ENCODE measurements around the gene CEP85L. TPM values are rescaled to one million over a fixed set of nuclear protein-coding genes. Genes with fewer than 3 reads are reported as not detected.

Gene CEP85L
- total and polyA plus RNA-seq, 2 of the 13 experiments (the other 11 are each of a cell fraction or from before 2014, with no cell fraction given), result 0.44 to 1.7 TPM

DNA sequence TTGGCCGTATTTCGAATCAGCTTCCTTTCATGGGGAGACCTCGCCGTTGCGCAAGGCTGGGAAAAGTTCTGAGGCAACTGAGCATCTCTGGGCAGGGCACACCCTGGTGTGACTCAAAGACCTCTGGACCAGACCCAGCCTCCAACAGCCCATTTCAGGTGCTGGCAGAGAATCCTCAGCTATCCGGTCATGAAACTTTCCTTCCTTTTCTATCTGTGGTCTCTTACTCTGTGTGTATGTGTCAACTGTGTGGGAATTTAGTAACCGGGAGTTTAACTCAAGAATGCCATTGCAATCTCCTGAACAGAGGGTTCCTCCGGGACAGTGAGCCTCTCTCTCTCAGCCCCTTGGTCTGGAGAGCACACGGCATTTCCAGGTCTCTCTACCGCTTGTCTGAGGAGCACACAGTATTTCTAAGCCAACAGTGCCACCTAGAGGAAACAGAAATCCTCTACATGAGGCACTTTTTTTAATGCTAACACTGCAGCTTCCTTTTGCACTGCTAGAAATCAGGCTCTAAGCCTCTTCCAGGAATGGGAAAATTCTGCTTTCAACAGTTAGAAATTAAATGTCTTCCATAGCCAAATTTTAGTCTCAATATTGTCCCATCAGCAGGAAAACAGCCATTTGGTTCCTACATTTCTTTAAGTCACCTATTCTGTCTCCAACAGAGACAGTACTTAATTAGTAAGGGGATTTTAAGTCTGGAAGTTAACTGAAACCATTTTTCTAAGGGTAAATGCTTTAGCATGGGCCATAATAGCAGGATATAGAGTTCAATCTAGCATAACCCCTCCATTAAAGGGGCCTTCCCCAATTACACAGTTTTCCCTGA lies 70.6 kb downstream of the CEP85L start (continued):
- TF ChIP-seq, protein P1, sequence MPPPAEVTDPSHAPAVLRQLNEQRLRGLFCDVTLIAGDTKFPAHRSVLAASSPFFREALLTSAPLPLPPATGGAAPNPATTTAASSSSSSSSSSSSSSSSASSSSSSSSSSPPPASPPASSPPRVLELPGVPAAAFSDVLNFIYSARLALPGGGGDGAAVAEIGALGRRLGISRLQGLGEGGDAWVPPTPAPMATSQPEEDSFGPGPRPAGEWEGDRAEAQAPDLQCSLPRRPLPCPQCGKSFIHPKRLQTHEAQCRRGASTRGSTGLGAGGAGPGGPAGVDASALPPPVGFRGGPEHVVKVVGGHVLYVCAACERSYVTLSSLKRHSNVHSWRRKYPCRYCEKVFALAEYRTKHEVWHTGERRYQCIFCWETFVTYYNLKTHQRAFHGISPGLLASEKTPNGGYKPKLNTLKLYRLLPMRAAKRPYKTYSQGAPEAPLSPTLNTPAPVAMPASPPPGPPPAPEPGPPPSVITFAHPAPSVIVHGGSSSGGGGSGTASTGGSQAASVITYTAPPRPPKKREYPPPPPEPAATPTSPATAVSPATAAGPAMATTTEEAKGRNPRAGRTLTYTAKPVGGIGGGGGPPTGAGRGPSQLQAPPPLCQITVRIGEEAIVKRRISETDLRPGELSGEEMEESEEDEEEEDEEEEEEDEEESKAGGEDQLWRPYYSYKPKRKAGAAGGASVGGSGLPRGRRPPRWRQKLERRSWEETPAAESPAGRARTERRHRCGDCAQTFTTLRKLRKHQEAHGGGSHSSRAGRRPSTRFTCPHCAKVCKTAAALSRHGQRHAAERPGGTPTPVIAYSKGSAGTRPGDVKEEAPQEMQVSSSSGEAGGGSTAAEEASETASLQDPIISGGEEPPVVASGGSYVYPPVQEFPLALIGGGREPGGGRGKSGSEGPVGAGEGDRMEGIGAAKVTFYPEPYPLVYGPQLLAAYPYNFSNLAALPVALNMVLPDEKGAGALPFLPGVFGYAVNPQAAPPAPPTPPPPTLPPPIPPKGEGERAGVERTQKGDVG (CRISPR knock-in tag; IDR thresholded peaks at IDR 0.05; ENCODE audit: borderline replicate concordance), result no peak
- TF ChIP-seq CBX5 (CRISPR knock-in tag; IDR thresholded peaks at IDR 0.05; ENCODE audit: borderline replicate concordance), result no peak
- TF ChIP-seq, protein P2, sequence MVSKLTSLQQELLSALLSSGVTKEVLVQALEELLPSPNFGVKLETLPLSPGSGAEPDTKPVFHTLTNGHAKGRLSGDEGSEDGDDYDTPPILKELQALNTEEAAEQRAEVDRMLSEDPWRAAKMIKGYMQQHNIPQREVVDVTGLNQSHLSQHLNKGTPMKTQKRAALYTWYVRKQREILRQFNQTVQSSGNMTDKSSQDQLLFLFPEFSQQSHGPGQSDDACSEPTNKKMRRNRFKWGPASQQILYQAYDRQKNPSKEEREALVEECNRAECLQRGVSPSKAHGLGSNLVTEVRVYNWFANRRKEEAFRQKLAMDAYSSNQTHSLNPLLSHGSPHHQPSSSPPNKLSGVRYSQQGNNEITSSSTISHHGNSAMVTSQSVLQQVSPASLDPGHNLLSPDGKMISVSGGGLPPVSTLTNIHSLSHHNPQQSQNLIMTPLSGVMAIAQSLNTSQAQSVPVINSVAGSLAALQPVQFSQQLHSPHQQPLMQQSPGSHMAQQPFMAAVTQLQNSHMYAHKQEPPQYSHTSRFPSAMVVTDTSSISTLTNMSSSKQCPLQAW (CRISPR knock-in tag; IDR thresholded peaks at IDR 0.05), result peak; percentile 60; the same call in 1 of the 2 replicates
- TF ChIP-seq, protein P3, sequence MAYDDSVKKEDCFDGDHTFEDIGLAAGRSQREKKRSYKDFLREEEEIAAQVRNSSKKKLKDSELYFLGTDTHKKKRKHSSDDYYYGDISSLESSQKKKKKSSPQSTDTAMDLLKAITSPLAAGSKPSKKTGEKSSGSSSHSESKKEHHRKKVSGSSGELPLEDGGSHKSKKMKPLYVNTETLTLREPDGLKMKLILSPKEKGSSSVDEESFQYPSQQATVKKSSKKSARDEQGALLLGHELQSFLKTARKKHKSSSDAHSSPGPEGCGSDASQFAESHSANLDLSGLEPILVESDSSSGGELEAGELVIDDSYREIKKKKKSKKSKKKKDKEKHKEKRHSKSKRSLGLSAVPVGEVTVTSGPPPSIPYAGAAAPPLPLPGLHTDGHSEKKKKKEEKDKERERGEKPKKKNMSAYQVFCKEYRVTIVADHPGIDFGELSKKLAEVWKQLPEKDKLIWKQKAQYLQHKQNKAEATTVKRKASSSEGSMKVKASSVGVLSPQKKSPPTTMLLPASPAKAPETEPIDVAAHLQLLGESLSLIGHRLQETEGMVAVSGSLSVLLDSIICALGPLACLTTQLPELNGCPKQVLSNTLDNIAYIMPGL (CRISPR knock-in tag; IDR thresholded peaks at IDR 0.05; ENCODE audit: borderline replicate concordance in 1 of 2, low read depth in 1 of 2), result peak in 1 of 2 experiments; percentile 23; a peak in 2 of 4 replicates
- TF ChIP-seq MEF2D (CRISPR knock-in tag; IDR thresholded peaks at IDR 0.05), result 0 out of 2 replicates have a peak, but pooled peaks have one; percentile 22
- TF ChIP-seq, protein P4, sequence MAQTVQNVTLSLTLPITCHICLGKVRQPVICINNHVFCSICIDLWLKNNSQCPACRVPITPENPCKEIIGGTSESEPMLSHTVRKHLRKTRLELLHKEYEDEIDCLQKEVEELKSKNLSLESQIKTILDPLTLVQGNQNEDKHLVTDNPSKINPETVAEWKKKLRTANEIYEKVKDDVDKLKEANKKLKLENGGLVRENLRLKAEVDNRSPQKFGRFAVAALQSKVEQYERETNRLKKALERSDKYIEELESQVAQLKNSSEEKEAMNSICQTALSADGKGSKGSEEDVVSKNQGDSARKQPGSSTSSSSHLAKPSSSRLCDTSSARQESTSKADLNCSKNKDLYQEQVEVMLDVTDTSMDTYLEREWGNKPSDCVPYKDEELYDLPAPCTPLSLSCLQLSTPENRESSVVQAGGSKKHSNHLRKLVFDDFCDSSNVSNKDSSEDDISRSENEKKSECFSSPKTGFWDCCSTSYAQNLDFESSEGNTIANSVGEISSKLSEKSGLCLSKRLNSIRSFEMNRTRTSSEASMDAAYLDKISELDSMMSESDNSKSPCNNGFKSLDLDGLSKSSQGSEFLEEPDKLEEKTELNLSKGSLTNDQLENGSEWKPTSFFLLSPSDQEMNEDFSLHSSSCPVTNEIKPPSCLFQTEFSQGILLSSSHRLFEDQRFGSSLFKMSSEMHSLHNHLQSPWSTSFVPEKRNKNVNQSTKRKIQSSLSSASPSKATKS (CRISPR knock-in tag; IDR thresholded peaks at IDR 0.05), result no peak
- TF ChIP-seq, protein P5, sequence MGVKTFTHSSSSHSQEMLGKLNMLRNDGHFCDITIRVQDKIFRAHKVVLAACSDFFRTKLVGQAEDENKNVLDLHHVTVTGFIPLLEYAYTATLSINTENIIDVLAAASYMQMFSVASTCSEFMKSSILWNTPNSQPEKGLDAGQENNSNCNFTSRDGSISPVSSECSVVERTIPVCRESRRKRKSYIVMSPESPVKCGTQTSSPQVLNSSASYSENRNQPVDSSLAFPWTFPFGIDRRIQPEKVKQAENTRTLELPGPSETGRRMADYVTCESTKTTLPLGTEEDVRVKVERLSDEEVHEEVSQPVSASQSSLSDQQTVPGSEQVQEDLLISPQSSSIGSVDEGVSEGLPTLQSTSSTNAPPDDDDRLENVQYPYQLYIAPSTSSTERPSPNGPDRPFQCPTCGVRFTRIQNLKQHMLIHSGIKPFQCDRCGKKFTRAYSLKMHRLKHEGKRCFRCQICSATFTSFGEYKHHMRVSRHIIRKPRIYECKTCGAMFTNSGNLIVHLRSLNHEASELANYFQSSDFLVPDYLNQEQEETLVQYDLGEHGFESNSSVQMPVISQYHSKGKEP (CRISPR knock-in tag; IDR thresholded peaks at IDR 0.05), result no peak
- TF ChIP-seq MAFF (IDR thresholded peaks at IDR 0.05; ENCODE audit: low read depth, low read length), result peak; percentile 61
- TF ChIP-seq, protein P6, sequence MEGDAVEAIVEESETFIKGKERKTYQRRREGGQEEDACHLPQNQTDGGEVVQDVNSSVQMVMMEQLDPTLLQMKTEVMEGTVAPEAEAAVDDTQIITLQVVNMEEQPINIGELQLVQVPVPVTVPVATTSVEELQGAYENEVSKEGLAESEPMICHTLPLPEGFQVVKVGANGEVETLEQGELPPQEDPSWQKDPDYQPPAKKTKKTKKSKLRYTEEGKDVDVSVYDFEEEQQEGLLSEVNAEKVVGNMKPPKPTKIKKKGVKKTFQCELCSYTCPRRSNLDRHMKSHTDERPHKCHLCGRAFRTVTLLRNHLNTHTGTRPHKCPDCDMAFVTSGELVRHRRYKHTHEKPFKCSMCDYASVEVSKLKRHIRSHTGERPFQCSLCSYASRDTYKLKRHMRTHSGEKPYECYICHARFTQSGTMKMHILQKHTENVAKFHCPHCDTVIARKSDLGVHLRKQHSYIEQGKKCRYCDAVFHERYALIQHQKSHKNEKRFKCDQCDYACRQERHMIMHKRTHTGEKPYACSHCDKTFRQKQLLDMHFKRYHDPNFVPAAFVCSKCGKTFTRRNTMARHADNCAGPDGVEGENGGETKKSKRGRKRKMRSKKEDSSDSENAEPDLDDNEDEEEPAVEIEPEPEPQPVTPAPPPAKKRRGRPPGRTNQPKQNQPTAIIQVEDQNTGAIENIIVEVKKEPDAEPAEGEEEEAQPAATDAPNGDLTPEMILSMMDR (CRISPR knock-in tag; IDR thresholded peaks at IDR 0.05), result peak; percentile 92
- TF ChIP-seq, protein P7, sequence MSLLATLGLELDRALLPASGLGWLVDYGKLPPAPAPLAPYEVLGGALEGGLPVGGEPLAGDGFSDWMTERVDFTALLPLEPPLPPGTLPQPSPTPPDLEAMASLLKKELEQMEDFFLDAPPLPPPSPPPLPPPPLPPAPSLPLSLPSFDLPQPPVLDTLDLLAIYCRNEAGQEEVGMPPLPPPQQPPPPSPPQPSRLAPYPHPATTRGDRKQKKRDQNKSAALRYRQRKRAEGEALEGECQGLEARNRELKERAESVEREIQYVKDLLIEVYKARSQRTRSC (CRISPR knock-in tag; IDR thresholded peaks at IDR 0.05; ENCODE audit: low read depth), result no peak
- 0 out of 2 replicates have a peak, but pooled peaks have one; percentile 29 for TF ChIP-seq ZNF607 (CRISPR knock-in tag; IDR thresholded peaks at IDR 0.05; ENCODE audit: borderline replicate concordance)
- TF ChIP-seq SYNCRIP (IDR thresholded peaks at IDR 0.05; ENCODE audit: insufficient read depth, low read depth, low read length), result no peak

All from HepG2 (cell line).